Panc1 (cell line): ENCODE measurements around the gene CIB4.

ENCODE experiments used
- POLR2AphosphoS5 ChIP-seq: IDR thresholded peaks from 2 replicates; pipeline ENCODE4 v1.6.1; 2012; ENCODE audit warnings: mild to moderate bottlenecking, low read depth, low read length, moderate library complexity
- SIN3A ChIP-seq: IDR thresholded peaks from 2 replicates; pipeline ENCODE4 v1.6.1; 2012; ENCODE audit warnings: low read depth, mild to moderate bottlenecking, low read length, moderate library complexity, borderline replicate concordance; ENCODE audit not compliant: insufficient read depth
- TF ChIP-seq, protein P1 (sequence below): fragments of 450-650 bp; IDR thresholded peaks from 2 replicates; pipeline ENCODE4 v1.5.1; 2017; ENCODE audit warnings: mild to moderate bottlenecking
- TF ChIP-seq, protein P2 (sequence below), 2 experiments: IDR thresholded peaks; 2 replicates each; pipeline ENCODE4 v1.6.1; 2011 to 2012; ENCODE audit warnings: low read depth in 2 of 2, control low read depth in 1 of 2, low read length in 1 of 2, mild to moderate bottlenecking in 1 of 2, moderate library complexity in 1 of 2; ENCODE audit not compliant: insufficient read depth in 1 of 2

DNA sequence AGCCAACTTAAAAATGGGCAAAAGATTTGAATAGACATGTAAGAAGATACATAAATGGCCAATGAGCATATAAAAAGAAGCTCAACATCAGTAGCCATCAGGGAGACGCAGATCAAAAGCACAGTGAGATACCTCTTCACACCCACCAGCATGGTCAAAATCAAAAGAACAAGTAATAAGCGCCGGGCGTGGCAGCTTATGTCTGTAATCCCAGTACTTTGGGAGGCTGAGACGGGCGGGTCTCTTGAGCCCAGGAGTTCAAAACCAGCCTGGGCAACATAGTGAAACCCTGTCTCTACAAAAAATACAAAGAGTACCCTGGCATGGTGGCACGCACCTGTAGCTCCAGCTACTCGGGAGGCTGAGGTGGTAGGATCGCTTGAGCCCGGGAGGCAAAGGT lies 4.6 kb upstream of the CIB4 start:
- TF ChIP-seq, protein P1, sequence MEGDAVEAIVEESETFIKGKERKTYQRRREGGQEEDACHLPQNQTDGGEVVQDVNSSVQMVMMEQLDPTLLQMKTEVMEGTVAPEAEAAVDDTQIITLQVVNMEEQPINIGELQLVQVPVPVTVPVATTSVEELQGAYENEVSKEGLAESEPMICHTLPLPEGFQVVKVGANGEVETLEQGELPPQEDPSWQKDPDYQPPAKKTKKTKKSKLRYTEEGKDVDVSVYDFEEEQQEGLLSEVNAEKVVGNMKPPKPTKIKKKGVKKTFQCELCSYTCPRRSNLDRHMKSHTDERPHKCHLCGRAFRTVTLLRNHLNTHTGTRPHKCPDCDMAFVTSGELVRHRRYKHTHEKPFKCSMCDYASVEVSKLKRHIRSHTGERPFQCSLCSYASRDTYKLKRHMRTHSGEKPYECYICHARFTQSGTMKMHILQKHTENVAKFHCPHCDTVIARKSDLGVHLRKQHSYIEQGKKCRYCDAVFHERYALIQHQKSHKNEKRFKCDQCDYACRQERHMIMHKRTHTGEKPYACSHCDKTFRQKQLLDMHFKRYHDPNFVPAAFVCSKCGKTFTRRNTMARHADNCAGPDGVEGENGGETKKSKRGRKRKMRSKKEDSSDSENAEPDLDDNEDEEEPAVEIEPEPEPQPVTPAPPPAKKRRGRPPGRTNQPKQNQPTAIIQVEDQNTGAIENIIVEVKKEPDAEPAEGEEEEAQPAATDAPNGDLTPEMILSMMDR, result no peak
- TF ChIP-seq POLR2AphosphoS5 (no peak), SIN3A (no peak)
- TF ChIP-seq, protein P2, sequence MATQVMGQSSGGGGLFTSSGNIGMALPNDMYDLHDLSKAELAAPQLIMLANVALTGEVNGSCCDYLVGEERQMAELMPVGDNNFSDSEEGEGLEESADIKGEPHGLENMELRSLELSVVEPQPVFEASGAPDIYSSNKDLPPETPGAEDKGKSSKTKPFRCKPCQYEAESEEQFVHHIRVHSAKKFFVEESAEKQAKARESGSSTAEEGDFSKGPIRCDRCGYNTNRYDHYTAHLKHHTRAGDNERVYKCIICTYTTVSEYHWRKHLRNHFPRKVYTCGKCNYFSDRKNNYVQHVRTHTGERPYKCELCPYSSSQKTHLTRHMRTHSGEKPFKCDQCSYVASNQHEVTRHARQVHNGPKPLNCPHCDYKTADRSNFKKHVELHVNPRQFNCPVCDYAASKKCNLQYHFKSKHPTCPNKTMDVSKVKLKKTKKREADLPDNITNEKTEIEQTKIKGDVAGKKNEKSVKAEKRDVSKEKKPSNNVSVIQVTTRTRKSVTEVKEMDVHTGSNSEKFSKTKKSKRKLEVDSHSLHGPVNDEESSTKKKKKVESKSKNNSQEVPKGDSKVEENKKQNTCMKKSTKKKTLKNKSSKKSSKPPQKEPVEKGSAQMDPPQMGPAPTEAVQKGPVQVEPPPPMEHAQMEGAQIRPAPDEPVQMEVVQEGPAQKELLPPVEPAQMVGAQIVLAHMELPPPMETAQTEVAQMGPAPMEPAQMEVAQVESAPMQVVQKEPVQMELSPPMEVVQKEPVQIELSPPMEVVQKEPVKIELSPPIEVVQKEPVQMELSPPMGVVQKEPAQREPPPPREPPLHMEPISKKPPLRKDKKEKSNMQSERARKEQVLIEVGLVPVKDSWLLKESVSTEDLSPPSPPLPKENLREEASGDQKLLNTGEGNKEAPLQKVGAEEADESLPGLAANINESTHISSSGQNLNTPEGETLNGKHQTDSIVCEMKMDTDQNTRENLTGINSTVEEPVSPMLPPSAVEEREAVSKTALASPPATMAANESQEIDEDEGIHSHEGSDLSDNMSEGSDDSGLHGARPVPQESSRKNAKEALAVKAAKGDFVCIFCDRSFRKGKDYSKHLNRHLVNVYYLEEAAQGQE (IDR thresholded peaks at IDR 0.05; ENCODE audit: insufficient read depth in 1 of 2, low read depth in 2 of 2, low read length in 1 of 2), result no peak
